IMR-90 (cell line): Measurements from ENCODE around the gene SPDYE2. TPM values are rescaled to one million over a fixed set of nuclear protein-coding genes. Genes with fewer than 3 reads are reported as not detected.
"Not testable (repeated sequence)": the region's sequence is repeated elsewhere in the genome, so short reads cannot be mapped to it uniquely, and the experiment has no call there.

Source experiments
- ATAC-seq: fragments of 200-7000 bp; cut with Tn5 transposase; 2 replicates; pipeline ENCODE4 v1.9.1; 2020; ENCODE audit warnings: low read depth, mild to moderate bottlenecking, moderate library complexity
- BruUV-seq: library from RNA; stranded (reverse); fragments of 400-500 nt; replicated peaks from 2 replicates; lab custom pipeline; 2021; lab: Mats Ljungman, UMichigan
- CTCF ChIA-PET: fragments of 300-600 bp; formaldehyde crosslinking; extraction: SDS; loops from one replicate; lab custom pipeline; 2021; ENCODE audit warnings: antibody characterized with exemption; lab: Yijun Ruan, JAX
- POLR2A ChIA-PET: fragments of 300-600 bp; sonication (Branson Sonifier 250); formaldehyde crosslinking; loops from one replicate; lab custom pipeline; 2022; ENCODE audit warnings: antibody characterized with exemption; ENCODE audit not compliant: unreplicated experiment; lab: Charles Lee
- DNase-seq: peaks from one replicate; pipeline ENCODE4 v3.0.0; 2013
- H2AFZ ChIP-seq: replicated peaks from 2 replicates; pipeline ENCODE3; 2013; ENCODE audit warnings: low read length, mild to moderate bottlenecking; ENCODE audit not compliant: poor library complexity
- H2AK5ac ChIP-seq: 2 replicates; pipeline ENCODE4 v1.6.1; 2013; ENCODE audit warnings: low read depth, low read length, inconsistent platforms
- H2AK9ac ChIP-seq: replicated peaks from 2 replicates; pipeline ENCODE3; 2013; ENCODE audit warnings: mild to moderate bottlenecking, low read depth, low read length, moderate library complexity; ENCODE audit not compliant: poor library complexity
- H2BK120ac ChIP-seq: 2 replicates; pipeline ENCODE4 v1.6.1; 2013; ENCODE audit warnings: low read depth, low read length, inconsistent platforms
- H2BK15ac ChIP-seq: 3 replicates; pipeline ENCODE4 v1.6.1; 2013; ENCODE audit warnings: low read depth, low read length, inconsistent platforms
- H2BK20ac ChIP-seq: 2 replicates; pipeline ENCODE4 v1.6.1; 2013; ENCODE audit warnings: low read depth, mild to moderate bottlenecking, inconsistent platforms, low read length, moderate library complexity
- H2BK5ac ChIP-seq: 2 replicates; pipeline ENCODE4 v1.6.1; 2013; ENCODE audit warnings: mild to moderate bottlenecking, low read depth, low read length, inconsistent platforms; ENCODE audit not compliant: poor library complexity, severe bottlenecking
- H3K14ac ChIP-seq: replicated peaks from 2 replicates; pipeline ENCODE4 v1.6.1; 2013; ENCODE audit warnings: low read depth, low read length, inconsistent platforms
- H3K18ac ChIP-seq: 2 replicates; pipeline ENCODE4 v1.6.1; 2013; ENCODE audit warnings: low read depth, low read length, control low read depth
- H3K23ac ChIP-seq: 2 replicates; pipeline ENCODE4 v1.6.1; 2013; ENCODE audit warnings: low read depth, low read length, inconsistent platforms
- H3K27ac ChIP-seq: 2 replicates; pipeline ENCODE4 v1.5.1; 2013; ENCODE audit warnings: mild to moderate bottlenecking, control low read depth, low read length; ENCODE audit not compliant: insufficient read depth
- H3K27me3 ChIP-seq: 2 replicates; pipeline ENCODE4 v1.6.1; 2013; ENCODE audit warnings: low read length; ENCODE audit not compliant: control insufficient read depth, insufficient read depth
- H3K36me3 ChIP-seq: 2 replicates; pipeline ENCODE4 v1.6.1; 2013; ENCODE audit warnings: low read length, mixed read lengths; ENCODE audit not compliant: control insufficient read depth, insufficient read depth
- H3K4ac ChIP-seq: 2 replicates; pipeline ENCODE4 v1.6.1; 2013; ENCODE audit warnings: low read depth, low read length, inconsistent platforms
- H3K4me1 ChIP-seq: 2 replicates; pipeline ENCODE4 v1.6.1; 2013; ENCODE audit warnings: low read length, mixed read lengths; ENCODE audit not compliant: control insufficient read depth, insufficient read depth
- H3K4me2 ChIP-seq: 2 replicates; pipeline ENCODE4 v1.6.1; 2013; ENCODE audit warnings: low read depth, mild to moderate bottlenecking, control low read depth, low read length, moderate library complexity
- H3K4me3 ChIP-seq: 2 replicates; pipeline ENCODE4 v1.5.1; 2013; ENCODE audit warnings: low read depth, mild to moderate bottlenecking, control low read depth, low read length, moderate library complexity; ENCODE audit not compliant: insufficient read depth
- H3K56ac ChIP-seq: 2 replicates; pipeline ENCODE4 v1.6.1; 2013; ENCODE audit warnings: low read length, inconsistent platforms; ENCODE audit not compliant: insufficient read depth; ENCODE audit errors: extremely low read depth
- H3K79me1 ChIP-seq, 2 experiments: 2 replicates each; pipeline ENCODE4 v1.6.1; 2013; ENCODE audit warnings: low read length in 2 of 2, inconsistent platforms in 1 of 2, low read depth in 1 of 2
- H3K9ac ChIP-seq: 2 replicates; pipeline ENCODE4 v1.6.1; 2013; ENCODE audit warnings: low read depth, low read length, control low read depth
- H3K9me1 ChIP-seq: 2 replicates; pipeline ENCODE4 v1.6.1; 2013; ENCODE audit warnings: low read length, inconsistent platforms; ENCODE audit not compliant: insufficient read depth
- H3K9me3 ChIP-seq: 2 replicates; pipeline ENCODE4 v1.6.1; 2013; ENCODE audit warnings: low read length; ENCODE audit not compliant: control insufficient read depth, insufficient read depth
- H4K20me1 ChIP-seq: 2 replicates; pipeline ENCODE4 v1.6.1; 2013; ENCODE audit warnings: low read length, inconsistent platforms; ENCODE audit not compliant: insufficient read depth
- H4K5ac ChIP-seq: 2 replicates; pipeline ENCODE4 v1.6.1; 2013; ENCODE audit warnings: mild to moderate bottlenecking, low read depth, low read length, control low read depth
- H4K8ac ChIP-seq, 2 experiments: 2 replicates each; pipeline ENCODE4 v1.6.1; 2013; ENCODE audit warnings: low read depth in 2 of 2, low read length in 2 of 2, control low read depth in 1 of 2, inconsistent platforms in 1 of 2
- H4K91ac ChIP-seq: 2 replicates; pipeline ENCODE4 v1.6.1; 2013; ENCODE audit warnings: low read depth, low read length, inconsistent platforms; ENCODE audit not compliant: insufficient read depth
- WGBS, 2 experiments: methylation state at CpG; one replicate each; pipeline versions ENCODE4 v1.1.5 to v1.1.7; 2013; ENCODE audit warnings: missing lambda C conversion rate in 2 of 2; ENCODE audit not compliant: insufficient read length in 1 of 2; ENCODE audit errors: extremely low coverage in 2 of 2; 5-methylcytosine and 5-hydroxymethylcytosine counted together
- dilution Hi-C: fragments of 300-500 bp; cut with HindIII; formaldehyde crosslinking; loops from one replicate; pipeline ENCODE4 v1.14.3; 2018; ENCODE audit warnings: low sequenced_read_pairs; ENCODE audit not compliant: unreplicated experiment
- in situ Hi-C: fragments of 300-500 bp; cut with MboI; formaldehyde crosslinking; loops from 3 replicates; pipeline ENCODE4 v1.14.3; 2019; ENCODE audit warnings: low sequenced_read_pairs, inconsistent platforms, mixed read lengths
- intact Hi-C: fragments of 100-400 bp; cut with micrococcal nuclease; formaldehyde crosslinking; loops from 2 replicates; pipeline ENCODE4 v1.10.0; 2022
- polyA plus RNA-seq, 3 experiments: library from polyadenylated mRNA; depleted of rRNA; stranded (reverse); fragments of >200 nt; gene quantifications; 2 replicates each; pipeline ENCODE4 v1.2.3, GENCODE V29; 2012; ENCODE audit warnings: low replicate concordance in 1 of 3
- total RNA-seq: library from RNA; depleted of rRNA; stranded (reverse); fragments of >200 nt; gene quantifications from 2 replicates; pipeline ENCODE4 v1.2.3, GENCODE V29; 2012

The SPDYE2 gene
- total and polyA plus RNA-seq, 2 of the 4 experiments (the other 2 are of a cell fraction), result not detected

DNA sequence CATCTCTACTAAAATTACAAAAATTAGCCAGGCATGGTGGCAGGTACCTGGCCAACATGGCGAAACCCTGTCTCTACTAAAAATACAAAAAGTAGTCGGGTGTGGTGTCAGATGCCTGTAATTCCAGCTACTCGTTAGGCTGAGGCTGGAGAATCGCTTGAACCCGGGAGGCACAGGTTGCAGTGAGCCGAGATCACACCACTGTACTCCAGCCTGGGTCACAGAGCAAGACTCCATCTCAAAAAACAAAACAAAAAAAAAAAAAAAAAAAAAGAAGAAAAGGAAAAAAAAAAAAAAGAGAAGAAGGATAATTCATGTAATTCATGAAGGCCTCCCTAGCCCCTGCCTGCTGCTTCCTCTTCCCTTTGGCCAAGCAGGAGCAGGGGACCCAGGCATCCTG, 10.4 kb upstream of the SPDYE2 start:
- H2AFZ ChIP-seq, in situ Hi-C loops, BruUV-seq: not testable (repeated sequence)

GRCh38 chr7:102542083-102542482, 8.9 kb upstream of the SPDYE2 start:
- H2BK5ac ChIP-seq, H2BK15ac ChIP-seq, BruUV-seq, H4K5ac ChIP-seq, H2BK120ac ChIP-seq, H3K23ac ChIP-seq, H3K4ac ChIP-seq, H3K4me1 ChIP-seq, H2AFZ ChIP-seq, H3K4me2 ChIP-seq, H3K36me3 ChIP-seq, H3K9me1 ChIP-seq, H3K27me3 ChIP-seq, H2AK5ac ChIP-seq, CTCF ChIA-PET, intact Hi-C loops, POLR2A ChIA-PET, H3K9me3 ChIP-seq, dilution Hi-C loops, H4K20me1 ChIP-seq, DNase-seq, H3K27ac ChIP-seq, H3K18ac ChIP-seq, H2AK9ac ChIP-seq, H3K79me1 ChIP-seq, in situ Hi-C loops, H2BK20ac ChIP-seq, H4K91ac ChIP-seq, H3K14ac ChIP-seq, H3K4me3 ChIP-seq, ATAC-seq, H4K8ac ChIP-seq, H3K9ac ChIP-seq, H3K56ac ChIP-seq: not testable (repeated sequence)
- WGBS, 2 experiments, result no CpG with 5 or more reads among the region's 8 CpGs

More for the DNA sequence above, 10.4 kb upstream of the SPDYE2 start:
- H3K9me1 ChIP-seq, H4K20me1 ChIP-seq, ATAC-seq, intact Hi-C loops, H2AK5ac ChIP-seq, POLR2A ChIA-PET, DNase-seq, H4K5ac ChIP-seq, H3K4me2 ChIP-seq, H2BK120ac ChIP-seq, H3K27ac ChIP-seq, H3K18ac ChIP-seq, CTCF ChIA-PET, H3K36me3 ChIP-seq, H2BK15ac ChIP-seq, H3K4ac ChIP-seq, H3K4me3 ChIP-seq, H3K27me3 ChIP-seq, H2AK9ac ChIP-seq, H2BK5ac ChIP-seq, H3K79me1 ChIP-seq, H3K56ac ChIP-seq, H2BK20ac ChIP-seq, H4K8ac ChIP-seq, H4K91ac ChIP-seq, dilution Hi-C loops, H3K4me1 ChIP-seq, H3K14ac ChIP-seq, H3K23ac ChIP-seq, H3K9me3 ChIP-seq, H3K9ac ChIP-seq: not testable (repeated sequence)
- no CpG with 5 or more reads among the region's 6 CpGs for whole genome bisulfite sequencing, 2 experiments
